Measurements from ENCODE around the gene TRAPPC10. TPM values are rescaled to one million over a fixed set of nuclear protein-coding genes. Genes with fewer than 3 reads are reported as not detected.
A peak's percentile ranks its signal among the peaks of the same experiment; 100 is the strongest.

The TRAPPC10 gene
- total and polyA plus RNA-seq, 9 of the 15 experiments (the other 6 are each of a cell fraction or from before 2014, with no cell fraction given): 1.1 to 33.8 (median 24.3) TPM

DNA sequence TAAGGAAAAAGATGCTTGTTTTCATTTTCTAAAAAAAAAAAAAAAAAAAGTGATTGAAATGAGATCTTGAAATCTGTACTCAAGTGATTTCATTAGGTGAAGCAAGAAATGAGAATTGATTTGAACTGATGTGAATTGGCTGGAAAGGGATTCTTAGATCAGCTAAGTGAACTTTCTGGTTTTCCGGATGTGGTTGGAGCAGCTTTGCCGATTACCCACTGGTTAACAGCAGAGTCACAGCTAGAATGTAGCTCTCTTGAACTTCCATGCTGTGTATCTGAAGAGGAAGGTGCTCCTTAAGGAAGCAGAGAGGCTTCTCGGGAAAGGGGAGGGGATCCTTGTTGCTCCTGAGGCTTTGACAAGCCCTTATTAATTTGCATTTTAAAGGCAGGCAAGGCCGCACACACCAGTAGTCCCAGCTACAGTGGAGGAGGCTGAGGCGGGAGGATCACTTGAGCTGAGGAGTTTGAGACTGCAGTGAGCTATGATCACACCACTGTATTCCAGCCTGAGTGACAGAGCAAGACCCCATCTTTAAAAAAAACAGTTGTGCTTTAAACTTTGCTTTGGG lies 66.4 kb downstream of the TRAPPC10 start:
- Histone ChIP-seq H3K9ac (ENCODE audit: insufficient read depth in 1 of 2, low read depth in 2 of 2, low read length in 2 of 2) (no peak overlapping the region), H3K79me2 (ENCODE audit: control insufficient read depth, insufficient read depth, low read length) (no peaks in the 10 kb centered on the region), H3K4me3 (no peak overlapping the region), H3K9me3 (replicated peaks; ENCODE audit: control insufficient read depth, insufficient read depth, low read depth, low read length) (no peaks in the 10 kb centered on the region), H3K4me1 (replicated peaks in 1 of 2; ENCODE audit: control insufficient read depth in 2 of 2, insufficient read depth in 2 of 2, low read length in 2 of 2) (peaks cover 0 to 6% of the 10 kb centered on the region in 2 experiments; a peak in 2 of 5 replicates), H3K4me2 (ENCODE audit: insufficient read depth, low read length) (no peak overlapping the region), H3K9me1 (ENCODE audit: control insufficient read depth, insufficient read depth, low read length) (no peaks in the 10 kb centered on the region), H2AFZ (ENCODE audit: low read depth, low read length) (no peak overlapping the region), H3K27me3 (ENCODE audit: control insufficient read depth in 2 of 2, insufficient read depth in 2 of 2, low read length in 2 of 2) (no peaks in the 10 kb centered on the region), H4K20me1 (replicated peaks; ENCODE audit: control insufficient read depth, insufficient read depth, low read length) (0 out of 2 replicates have a peak, but pooled peaks cover 5% of the 10 kb centered on the region), H3K36me3 (ENCODE audit: control insufficient read depth, insufficient read depth, low read length) (peaks cover 94% of the 10 kb centered on the region), H3K27ac (ENCODE audit: extremely low read depth, low read depth, low read length) (no peak overlapping the region)
- in situ Hi-C loops (cut with MboI) (no loop called here), intact Hi-C loops (cut with micrococcal nuclease) (no loop called here)
- WGBS (ENCODE audit: insufficient coverage, low coverage, missing lambda C conversion rate): 96% methylated on average over 5 of the region's 5 CpGs
- DNase-seq (ENCODE audit: extremely low read depth in 1 of 4, low spot score in 3 of 4) (no peak), FAIRE-seq (peak; percentile 6), ATAC-seq (no peak)
- BruUV-seq (replicated peaks): no TSS peak
- POLR2A ChIA-PET: interaction anchor here (0.5 to 2.7 kb wide), 6 partner anchors 10 to 63 kb away, joined by 3 to 11 read pairs (median 3); no protein-coding TSS in a partner anchor
- CTCF ChIA-PET (ENCODE audit: low intra/inter-chr PET ratio): no interaction called here
- no peak for TF ChIP-seq PTRF (tag; IDR thresholded peaks at IDR 0.05)

DNA sequence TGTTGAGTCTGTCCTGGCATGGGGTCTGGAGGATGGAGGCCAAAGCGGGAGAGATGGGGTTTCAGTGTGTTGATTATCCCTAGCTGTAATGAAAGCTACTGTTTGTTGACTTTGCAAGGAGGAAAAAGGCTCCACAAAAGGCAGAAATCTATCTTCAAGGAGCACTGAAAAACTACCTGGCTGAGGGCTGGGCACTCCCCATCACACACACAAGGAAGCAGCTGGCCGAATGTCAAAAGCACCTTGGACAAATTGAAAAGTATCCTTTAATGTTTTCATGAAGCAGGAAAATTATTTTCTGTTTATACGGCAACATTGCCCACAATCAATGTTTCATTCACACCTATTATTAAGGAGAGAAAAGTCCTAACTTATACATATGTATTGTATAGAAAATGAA lies 67.3 kb downstream of the TRAPPC10 start:
- TF ChIP-seq MCM2 (IDR thresholded peaks at IDR 0.05; ENCODE audit: low read depth) (no peak), ZNF121 (CRISPR knock-in tag; conservative IDR thresholded peaks at IDR 0.05) (no peak), DACH1 (IDR thresholded peaks at IDR 0.05; ENCODE audit: partially characterized antibody) (no peak), ZNF766 (CRISPR knock-in tag; conservative IDR thresholded peaks at IDR 0.05) (no peak)
- TF ChIP-seq, protein P1, sequence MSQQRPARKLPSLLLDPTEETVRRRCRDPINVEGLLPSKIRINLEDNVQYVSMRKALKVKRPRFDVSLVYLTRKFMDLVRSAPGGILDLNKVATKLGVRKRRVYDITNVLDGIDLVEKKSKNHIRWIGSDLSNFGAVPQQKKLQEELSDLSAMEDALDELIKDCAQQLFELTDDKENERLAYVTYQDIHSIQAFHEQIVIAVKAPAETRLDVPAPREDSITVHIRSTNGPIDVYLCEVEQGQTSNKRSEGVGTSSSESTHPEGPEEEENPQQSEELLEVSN (IDR thresholded peaks at IDR 0.05; ENCODE audit: borderline replicate concordance in 1 of 2, extremely low read depth in 1 of 2, insufficient read depth in 1 of 2, insufficient read length in 1 of 2, low read depth in 1 of 2, low read length in 1 of 2, poor library complexity in 1 of 2, severe bottlenecking in 1 of 2): no peak
- no peak for DNase-seq (ENCODE audit: extremely low read depth in 1 of 4, low spot score in 3 of 4)
- Histone ChIP-seq H3K9ac (ENCODE audit: insufficient read depth in 1 of 2, low read depth in 2 of 2, low read length in 2 of 2) (no peak overlapping the region), H3K9me3 (replicated peaks; ENCODE audit: control insufficient read depth, insufficient read depth, low read depth, low read length) (no peaks in the 10 kb centered on the region), H3K79me2 (ENCODE audit: control insufficient read depth, insufficient read depth, low read length) (no peaks in the 10 kb centered on the region), H3K36me3 (ENCODE audit: control insufficient read depth, insufficient read depth, low read length) (peaks cover 95% of the 10 kb centered on the region), H3K4me1 (replicated peaks in 1 of 2; ENCODE audit: control insufficient read depth in 2 of 2, insufficient read depth in 2 of 2, low read length in 2 of 2) (peaks cover 0 to 6% of the 10 kb centered on the region in 2 experiments; a peak in 2 of 5 replicates), H3K27ac (ENCODE audit: extremely low read depth, low read depth, low read length) (no peak overlapping the region), H3K27me3 (ENCODE audit: control insufficient read depth in 2 of 2, insufficient read depth in 2 of 2, low read length in 2 of 2) (no peaks in the 10 kb centered on the region), H4K20me1 (replicated peaks; ENCODE audit: control insufficient read depth, insufficient read depth, low read length) (0 out of 2 replicates have a peak, but pooled peaks cover 2% of the 10 kb centered on the region), H3K4me3 (no peak overlapping the region), H3K9me1 (ENCODE audit: control insufficient read depth, insufficient read depth, low read length) (no peaks in the 10 kb centered on the region), H3K4me2 (ENCODE audit: insufficient read depth, low read length) (no peak overlapping the region), H2AFZ (ENCODE audit: low read depth, low read length) (no peak overlapping the region)
- no TSS peak for BruUV-seq (replicated peaks)
- ChIA-PET POLR2A (interaction anchor here (0.7 to 2.7 kb wide), 4 partner anchors 9 to 91 kb away, joined by 3 to 11 read pairs (median 5); no protein-coding TSS in a partner anchor), CTCF (ENCODE audit: low intra/inter-chr PET ratio) (no interaction called here)
- no peak for ATAC-seq
- intact Hi-C loops (cut with micrococcal nuclease) (no loop called here), in situ Hi-C loops (cut with MboI) (no loop called here)
- 93% methylated on average over 3 of the region's 3 CpGs for WGBS (ENCODE audit: insufficient coverage, low coverage, missing lambda C conversion rate)
- no peak for FAIRE-seq

Data from K562 (cell line).